ENCODE results near the gene KCNJ6. TPM values are rescaled to one million over a fixed set of nuclear protein-coding genes. Genes with fewer than 3 reads are reported as not detected.
"Not testable (repeated sequence)": the region's sequence is repeated elsewhere in the genome, so short reads cannot be mapped to it uniquely, and the experiment has no call there.

The KCNJ6 gene
- total and polyA plus RNA-seq, 8 donors = 0.28 to 1.9 (median 0.55) TPM

- no peak for FAIRE-seq
- no peak for DNase-seq
- 90 to 92% methylated on average over 6 of the region's 6 CpGs for WGBS, 2 donors
- Histone ChIP-seq H3K9me3 (no peaks in the 10 kb centered on the region), H3K36me3 (no peaks in the 10 kb centered on the region), H3K4me3 (no peak overlapping the region), H3K27ac (no peak overlapping the region), H3K27me3 (no peaks in the 10 kb centered on the region), H3K4me1 (peaks cover 17% of the 10 kb centered on the region in 3 donors)
- ATAC-seq = no peak
- TF ChIP-seq, protein P1, sequence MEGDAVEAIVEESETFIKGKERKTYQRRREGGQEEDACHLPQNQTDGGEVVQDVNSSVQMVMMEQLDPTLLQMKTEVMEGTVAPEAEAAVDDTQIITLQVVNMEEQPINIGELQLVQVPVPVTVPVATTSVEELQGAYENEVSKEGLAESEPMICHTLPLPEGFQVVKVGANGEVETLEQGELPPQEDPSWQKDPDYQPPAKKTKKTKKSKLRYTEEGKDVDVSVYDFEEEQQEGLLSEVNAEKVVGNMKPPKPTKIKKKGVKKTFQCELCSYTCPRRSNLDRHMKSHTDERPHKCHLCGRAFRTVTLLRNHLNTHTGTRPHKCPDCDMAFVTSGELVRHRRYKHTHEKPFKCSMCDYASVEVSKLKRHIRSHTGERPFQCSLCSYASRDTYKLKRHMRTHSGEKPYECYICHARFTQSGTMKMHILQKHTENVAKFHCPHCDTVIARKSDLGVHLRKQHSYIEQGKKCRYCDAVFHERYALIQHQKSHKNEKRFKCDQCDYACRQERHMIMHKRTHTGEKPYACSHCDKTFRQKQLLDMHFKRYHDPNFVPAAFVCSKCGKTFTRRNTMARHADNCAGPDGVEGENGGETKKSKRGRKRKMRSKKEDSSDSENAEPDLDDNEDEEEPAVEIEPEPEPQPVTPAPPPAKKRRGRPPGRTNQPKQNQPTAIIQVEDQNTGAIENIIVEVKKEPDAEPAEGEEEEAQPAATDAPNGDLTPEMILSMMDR (IDR thresholded peaks at IDR 0.05) = no peak
- intact Hi-C loops (cut with DNase I) = no loop called here
These were observed 260.5 kb downstream of the KCNJ6 start for GRCh38 chr21:37655611-37656300.

DNA sequence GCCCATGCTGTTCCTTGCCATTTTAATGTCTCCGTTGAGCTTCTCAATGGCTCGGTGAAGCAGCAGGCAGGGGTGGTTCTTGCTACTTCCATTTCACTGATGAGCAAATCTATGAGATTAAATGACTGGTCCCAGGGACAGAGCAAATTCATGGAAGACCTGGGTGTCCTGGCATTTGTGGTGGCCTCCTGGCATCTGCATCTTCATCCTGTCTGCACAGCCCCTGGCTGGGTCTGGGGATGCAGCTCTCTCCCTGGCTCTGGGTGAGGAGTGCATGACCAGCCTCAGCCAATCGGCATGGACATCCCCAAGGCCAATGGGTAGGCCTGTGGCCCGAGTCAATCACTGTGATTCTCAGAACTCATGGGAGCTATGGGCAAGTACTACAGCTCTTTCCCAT is 261.7 kb downstream of the KCNJ6 start:
- Histone ChIP-seq H3K4me1 (peaks cover 16 to 17% (median 17%) of the 10 kb centered on the region in 3 donors), H3K36me3 (no peaks in the 10 kb centered on the region), H3K27me3 (no peaks in the 10 kb centered on the region), H3K27ac (no peak overlapping the region), H3K9me3 (no peaks in the 10 kb centered on the region), H3K4me3 (no peak overlapping the region)
- no peak for FAIRE-seq
- intact Hi-C loops (cut with DNase I) = no loop called here
- DNase-seq = no peak
- TF ChIP-seq, protein P1 (IDR thresholded peaks at IDR 0.05) = no peak
- 87 to 96% methylated on average over 4 of the region's 4 CpGs for WGBS, 2 donors
- ATAC-seq = no peak

DNA sequence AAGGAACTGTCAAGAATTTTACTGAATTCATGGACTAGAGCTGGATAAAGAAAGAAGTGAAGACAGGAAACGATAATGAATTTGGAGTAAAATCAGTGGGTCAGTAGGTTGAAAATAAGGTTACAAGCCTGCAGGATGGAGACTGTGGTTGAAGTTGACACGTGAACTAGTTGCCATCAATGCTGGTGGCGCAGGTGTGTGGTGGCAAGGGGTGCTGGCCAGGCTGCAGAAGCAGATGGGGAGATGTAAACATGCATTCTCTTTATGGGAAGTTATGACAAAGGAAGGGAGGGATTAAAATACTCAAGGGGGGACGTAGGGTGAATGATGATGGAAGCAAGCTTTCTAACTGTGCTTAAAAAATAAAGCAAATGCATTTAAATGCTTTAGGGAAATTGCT is 263.1 kb downstream of the KCNJ6 start:
- Histone ChIP-seq H3K4me3 (no peak overlapping the region), H3K27ac (no peak overlapping the region), H3K36me3 (no peaks in the 10 kb centered on the region), H3K4me1 (peaks cover 2 to 5% (median 5%) of the 10 kb centered on the region in 3 donors), H3K9me3 (no peaks in the 10 kb centered on the region), H3K27me3 (no peaks in the 10 kb centered on the region)
- no peak for ATAC-seq
- WGBS, 2 donors = 79 to 87% methylated on average over 4 of the region's 4 CpGs
- intact Hi-C loops (cut with DNase I) = no loop called here
- no peak for FAIRE-seq
- TF ChIP-seq, protein P1 (IDR thresholded peaks at IDR 0.05) = no peak
- no peak for DNase-seq

- no peaks in the 10 kb centered on the region for H3K9me3 ChIP-seq
- intact Hi-C loops (cut with DNase I) = no loop called here
- H3K4me3 ChIP-seq = no peak overlapping the region
- H3K27me3 ChIP-seq = peaks cover 0 to 4% (median 0%) of the 10 kb centered on the region in 4 donors
- DNase-seq (no peak), FAIRE-seq (no peak), ATAC-seq (no peak)
- H3K36me3 ChIP-seq = no peaks in the 10 kb centered on the region
- no peak overlapping the region for H3K27ac ChIP-seq
- H3K4me1 ChIP-seq = no peaks in the 10 kb centered on the region
- TF ChIP-seq, protein P1 (IDR thresholded peaks at IDR 0.05) = no peak
- WGBS, 2 donors = 63 to 77% methylated on average over 4 of the region's 4 CpGs
These were observed 268.5 kb downstream of the KCNJ6 start for GRCh38 chr21:37647781-37648180.

DNA sequence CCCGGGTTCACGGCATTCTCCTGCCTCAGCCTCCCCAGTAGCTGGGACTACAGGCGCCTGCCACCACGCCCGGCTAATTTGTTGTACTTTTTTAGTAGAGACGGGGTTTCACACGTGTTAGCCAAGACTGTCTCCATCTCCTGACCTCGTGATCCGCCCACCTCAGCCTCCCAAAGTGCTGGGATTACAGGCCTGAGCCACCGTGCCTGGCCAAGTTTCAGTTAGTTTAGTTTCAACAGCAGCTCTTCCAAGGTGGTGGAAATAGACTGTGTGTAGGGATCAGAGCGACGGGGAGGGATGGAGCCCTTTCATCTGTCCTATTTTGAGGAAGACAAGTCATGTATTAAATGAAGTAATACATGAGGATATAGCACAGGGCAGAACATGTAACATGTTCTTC is 269.5 kb downstream of the KCNJ6 start:
- ATAC-seq; H3K27ac ChIP-seq; FAIRE-seq; H3K27me3 ChIP-seq; DNase-seq; H3K9me3 ChIP-seq; H3K4me3 ChIP-seq; intact Hi-C loops (cut with DNase I); H3K36me3 ChIP-seq; H3K4me1 ChIP-seq: not testable (repeated sequence)
- WGBS, 2 donors = 78% methylated on average over 12 of the region's 12 CpGs

Data from pancreas (tissue), 10 donors.